Measurements from ENCODE around the gene TMEM63A.
"Not testable (repeated sequence)": the region's sequence is repeated elsewhere in the genome, so short reads cannot be mapped to it uniquely, and the experiment has no call there.

TMEM63A gene

GRCh38 chr1:225881959-225882693 lies at the start of gene TMEM63A:
Gene TMEM63A (minus strand): TSS chr1:225882380. CDS start chr1:225877580, 4,800 bp downstream.
- peak; percentile 76 for DNase-seq (ENCODE audit: low read depth)
- TF ChIP-seq CTCF (conservative IDR thresholded peaks at IDR 0.05; ENCODE audit: control insufficient read depth, insufficient read depth, low read depth, low read length) = no peak
- peak within 1 kb of the TSS; percentile 92 for H3K4me3 ChIP-seq (ENCODE audit: control insufficient read depth, low read depth, low read length)

- no peak overlapping the region for H3K4me3 ChIP-seq (ENCODE audit: control insufficient read depth, low read depth, low read length)
- DNase-seq (ENCODE audit: low read depth) = no peak
- no peak for TF ChIP-seq CTCF (conservative IDR thresholded peaks at IDR 0.05; ENCODE audit: control insufficient read depth, insufficient read depth, low read depth, low read length)
These were observed 49.3 kb upstream of the TMEM63A start for GRCh38 chr1:225931270-225932136.

GRCh38 chr1:225930566-225930965 lies 48.4 kb upstream of the TMEM63A start:
- H3K4me3 ChIP-seq (ENCODE audit: control insufficient read depth, low read depth, low read length) = no peak overlapping the region
- no peak for DNase-seq (ENCODE audit: low read depth)
- TF ChIP-seq CTCF (conservative IDR thresholded peaks at IDR 0.05; ENCODE audit: control insufficient read depth, insufficient read depth, low read depth, low read length) = no peak

- not testable (repeated sequence) for H3K4me3 ChIP-seq (ENCODE audit: control insufficient read depth, low read depth, low read length); DNase-seq (ENCODE audit: low read depth)
These were observed 47.3 kb upstream of the TMEM63A start for GRCh38 chr1:225929462-225929861.

GRCh38 chr1:225928186-225929175 lies 46.3 kb upstream of the TMEM63A start:
- H3K4me3 ChIP-seq (ENCODE audit: control insufficient read depth, low read depth, low read length) = no peak overlapping the region
- no peak for DNase-seq (ENCODE audit: low read depth)
- TF ChIP-seq CTCF (conservative IDR thresholded peaks at IDR 0.05; ENCODE audit: control insufficient read depth, insufficient read depth, low read depth, low read length) = no peak

- no peak overlapping the region for H3K4me3 ChIP-seq (ENCODE audit: control insufficient read depth, low read depth, low read length)
- TF ChIP-seq CTCF (conservative IDR thresholded peaks at IDR 0.05; ENCODE audit: control insufficient read depth, insufficient read depth, low read depth, low read length) = no peak
- no peak for DNase-seq (ENCODE audit: low read depth)
These were observed 44.5 kb upstream of the TMEM63A start for GRCh38 chr1:225926551-225927113.

Measured in fibroblast of mammary gland (primary cell).